ENCODE results near the gene ZNF423. TPM values are rescaled to one million over a fixed set of nuclear protein-coding genes. Genes with fewer than 3 reads are reported as not detected.

ZNF423 gene
- total RNA-seq, 6 experiments from 2014 or later, result 0.43 to 1.2 (median 0.89) TPM

GRCh38 chr16:49822649-49823370, 33.1 kb downstream of the ZNF423 start:
- WGBS (ENCODE audit: insufficient coverage, low coverage, low lambda C conversion rate, missing lambda C conversion rate), result 68% methylated on average over 4 of the region's 8 CpGs
- intact Hi-C loops (cut with DNase I), result no loop called here
- no peak for DNase-seq

GRCh38 chr16:49821614-49822282, 34.2 kb downstream of the ZNF423 start:
- H3K27ac ChIP-seq, result no peak overlapping the region
- TF ChIP-seq, protein P1, sequence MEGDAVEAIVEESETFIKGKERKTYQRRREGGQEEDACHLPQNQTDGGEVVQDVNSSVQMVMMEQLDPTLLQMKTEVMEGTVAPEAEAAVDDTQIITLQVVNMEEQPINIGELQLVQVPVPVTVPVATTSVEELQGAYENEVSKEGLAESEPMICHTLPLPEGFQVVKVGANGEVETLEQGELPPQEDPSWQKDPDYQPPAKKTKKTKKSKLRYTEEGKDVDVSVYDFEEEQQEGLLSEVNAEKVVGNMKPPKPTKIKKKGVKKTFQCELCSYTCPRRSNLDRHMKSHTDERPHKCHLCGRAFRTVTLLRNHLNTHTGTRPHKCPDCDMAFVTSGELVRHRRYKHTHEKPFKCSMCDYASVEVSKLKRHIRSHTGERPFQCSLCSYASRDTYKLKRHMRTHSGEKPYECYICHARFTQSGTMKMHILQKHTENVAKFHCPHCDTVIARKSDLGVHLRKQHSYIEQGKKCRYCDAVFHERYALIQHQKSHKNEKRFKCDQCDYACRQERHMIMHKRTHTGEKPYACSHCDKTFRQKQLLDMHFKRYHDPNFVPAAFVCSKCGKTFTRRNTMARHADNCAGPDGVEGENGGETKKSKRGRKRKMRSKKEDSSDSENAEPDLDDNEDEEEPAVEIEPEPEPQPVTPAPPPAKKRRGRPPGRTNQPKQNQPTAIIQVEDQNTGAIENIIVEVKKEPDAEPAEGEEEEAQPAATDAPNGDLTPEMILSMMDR (IDR thresholded peaks at IDR 0.05), result no peak
- no peak for TF ChIP-seq POLR2A (IDR thresholded peaks at IDR 0.05)
- intact Hi-C loops (cut with DNase I), result no loop called here
- H3K36me3 ChIP-seq, result no peaks in the 10 kb centered on the region
- H3K4me1 ChIP-seq, result no peaks in the 10 kb centered on the region
- H3K27me3 ChIP-seq, result no peaks in the 10 kb centered on the region
- DNase-seq (no peak), ATAC-seq (no peak)
- H3K9me3 ChIP-seq, result no peaks in the 10 kb centered on the region
- 77% methylated on average over 9 of the region's 13 CpGs for WGBS (ENCODE audit: insufficient coverage, low coverage, low lambda C conversion rate, missing lambda C conversion rate)
- H3K4me3 ChIP-seq, result no peak overlapping the region

More at GRCh38 chr16:49822649-49823370, 33.1 kb downstream of the ZNF423 start:
- Histone ChIP-seq H3K36me3 (no peaks in the 10 kb centered on the region), H3K27me3 (no peaks in the 10 kb centered on the region), H3K4me1 (no peaks in the 10 kb centered on the region), H3K27ac (no peak overlapping the region), H3K9me3 (no peaks in the 10 kb centered on the region), H3K4me3 (no peak overlapping the region)
- no peak for TF ChIP-seq POLR2A (IDR thresholded peaks at IDR 0.05)
- TF ChIP-seq, protein P1 (IDR thresholded peaks at IDR 0.05), result no peak
- no peak for ATAC-seq

DNA sequence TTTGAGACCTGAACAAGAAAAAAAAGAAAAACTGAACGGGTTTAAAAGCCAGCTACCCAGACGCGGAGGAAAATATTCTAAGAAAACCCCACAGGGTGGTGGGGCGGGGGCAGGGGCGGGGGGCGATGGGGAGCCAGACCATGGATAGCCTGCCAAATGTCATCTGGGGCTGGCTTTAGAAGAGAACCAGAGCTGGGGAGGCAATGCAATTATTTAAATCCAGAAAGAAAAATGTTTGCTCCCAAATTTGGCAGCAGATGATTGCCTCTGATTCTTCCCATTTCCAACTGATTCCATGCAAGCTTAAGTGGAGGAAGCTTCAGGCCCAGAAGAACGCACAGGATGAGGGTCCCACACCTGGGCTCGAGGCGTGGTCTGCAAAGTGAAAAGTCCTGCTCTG, 34.8 kb downstream of the ZNF423 start:
- Histone ChIP-seq H3K4me3 (no peak overlapping the region), H3K9me3 (no peaks in the 10 kb centered on the region), H3K27ac (no peak overlapping the region), H3K36me3 (no peaks in the 10 kb centered on the region), H3K27me3 (no peaks in the 10 kb centered on the region), H3K4me1 (no peaks in the 10 kb centered on the region)
- ATAC-seq (no peak), DNase-seq (no peak)
- WGBS (ENCODE audit: insufficient coverage, low coverage, low lambda C conversion rate, missing lambda C conversion rate), result 57% methylated on average over 1 of the region's 9 CpGs
- TF ChIP-seq POLR2A (IDR thresholded peaks at IDR 0.05), result no peak
- TF ChIP-seq, protein P1 (IDR thresholded peaks at IDR 0.05), result no peak
- intact Hi-C loops (cut with DNase I), result no loop called here

DNA sequence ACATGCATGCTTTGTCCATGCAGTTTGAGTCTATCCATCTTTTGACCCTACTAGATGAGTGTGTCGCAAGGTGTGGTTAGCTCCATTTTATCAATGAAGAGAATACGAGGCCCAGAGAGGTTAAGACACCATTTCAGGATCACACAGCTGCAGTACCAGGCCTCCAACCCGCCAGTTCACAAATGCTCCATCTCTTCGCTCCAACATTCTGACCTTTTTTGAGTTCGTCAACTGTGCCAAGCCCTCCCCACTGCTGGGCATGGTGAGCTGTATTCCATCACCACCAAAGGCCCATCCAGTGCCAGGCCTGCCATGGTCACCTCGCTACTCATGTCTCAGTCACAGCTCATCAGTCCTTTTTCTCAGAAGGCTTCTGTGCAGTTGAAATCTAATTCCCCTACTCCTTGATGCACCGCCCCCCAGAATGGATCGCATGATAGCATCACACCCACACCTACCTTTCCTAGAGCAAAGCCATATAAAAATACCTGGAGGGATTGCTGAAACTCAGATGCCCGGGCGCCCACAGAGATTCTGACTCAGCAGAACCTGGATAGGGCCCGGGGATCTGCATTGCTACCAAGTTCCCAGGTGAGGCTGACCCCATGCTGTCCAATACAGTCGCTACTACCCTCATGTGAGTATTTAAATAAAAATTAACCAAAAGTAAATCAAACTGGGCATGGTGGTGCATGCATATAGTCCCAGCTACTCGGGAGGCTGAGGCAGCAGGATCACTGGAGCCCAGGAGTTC, 38.0 kb downstream of the ZNF423 start:
- Histone ChIP-seq H3K9me3 (no peaks in the 10 kb centered on the region), H3K4me1 (no peaks in the 10 kb centered on the region), H3K36me3 (no peaks in the 10 kb centered on the region), H3K27ac (no peak overlapping the region), H3K4me3 (no peak overlapping the region), H3K27me3 (no peaks in the 10 kb centered on the region)
- TF ChIP-seq, protein P1 (IDR thresholded peaks at IDR 0.05), result no peak
- TF ChIP-seq POLR2A (IDR thresholded peaks at IDR 0.05), result no peak
- WGBS (ENCODE audit: insufficient coverage, low coverage, low lambda C conversion rate, missing lambda C conversion rate), result 91% methylated on average over 10 of the region's 13 CpGs
- no peak for ATAC-seq
- intact Hi-C loops (cut with DNase I), result no loop called here
- DNase-seq, result no peak

All from right lobe of liver (tissue), 6 donors.